Astrocyte of the cerebellum (primary cell): ENCODE data around the gene AJAP1.

ENCODE experiments used
- DNase-seq: peaks from one replicate; pipeline ENCODE4 v3.0.0-alpha.2; 2011; ENCODE audit warnings: low read depth
- H3K4me3 ChIP-seq: 2 replicates; pipeline ENCODE4 v1.5.1; 2011; ENCODE audit warnings: mild to moderate bottlenecking, low read depth, low read length, moderate library complexity
- CTCF ChIP-seq: IDR thresholded peaks from 2 replicates; pipeline ENCODE4 v1.5.1; 2012; ENCODE audit warnings: low read length, low read depth, moderate library complexity, mild to moderate bottlenecking; ENCODE audit errors: missing control alignments
- in situ Hi-C: cut with HindIII; loops from 2 replicates; pipeline ENCODE4 v1.10.0; 2017; ENCODE audit warnings: low sequenced_read_pairs

The AJAP1 gene

GRCh38 chr1:4696753-4697152 lies 42.3 kb downstream of the AJAP1 start:
- TF ChIP-seq CTCF, result no peak
- in situ Hi-C loops, result no loop called here
- no peak overlapping the region for H3K4me3 ChIP-seq
- DNase-seq, result no peak

GRCh38 chr1:4697801-4698200 lies 43.4 kb downstream of the AJAP1 start:
- in situ Hi-C loops, result no loop called here
- no peak for TF ChIP-seq CTCF
- H3K4me3 ChIP-seq, result no peak overlapping the region
- no peak for DNase-seq

- TF ChIP-seq CTCF, result no peak
- in situ Hi-C loops, result no loop called here
- no peak overlapping the region for H3K4me3 ChIP-seq
- no peak for DNase-seq
Observed at GRCh38 chr1:4698911-4699310, 44.5 kb downstream of the AJAP1 start.

- no peak for TF ChIP-seq CTCF
- H3K4me3 ChIP-seq, result no peak overlapping the region
- in situ Hi-C loops, result no loop called here
- no peak for DNase-seq
Observed at GRCh38 chr1:4699376-4700301, 45.2 kb downstream of the AJAP1 start.

- no peak for DNase-seq
- no peak for TF ChIP-seq CTCF
- no peak overlapping the region for H3K4me3 ChIP-seq
- in situ Hi-C loops, result no loop called here
Observed at GRCh38 chr1:4700801-4701200, 46.4 kb downstream of the AJAP1 start.

GRCh38 chr1:4701276-4701675 lies 46.9 kb downstream of the AJAP1 start:
- in situ Hi-C loops, result no loop called here
- TF ChIP-seq CTCF, result no peak
- no peak overlapping the region for H3K4me3 ChIP-seq
- DNase-seq, result no peak
